ENCODE measurements around the gene FADS1.

Gene FADS1

GRCh38 chr11:61795459-61795858, 21.3 kb downstream of the FADS1 start:
- DNase-seq (ENCODE audit: low read depth): no peak

- DNase-seq (ENCODE audit: low read depth): no peak
These were observed 22.2 kb downstream of the FADS1 start for GRCh38 chr11:61794579-61794978.

GRCh38 chr11:61793829-61794204, 23.0 kb downstream of the FADS1 start:
- no peak for DNase-seq (ENCODE audit: low read depth)

GRCh38 chr11:61793083-61793828, 23.5 kb downstream of the FADS1 start:
- DNase-seq (ENCODE audit: low read depth): no peak

GRCh38 chr11:61792310-61793082, 24.3 kb downstream of the FADS1 start, which contains the start of the genes FEN1 and TMEM258:
Gene FEN1 (plus strand): TSS chr11:61792911. CDS start chr11:61795362, 2,451 bp downstream.
Gene TMEM258 (minus strand): TSS chr11:61792599. CDS start chr11:61792558, 41 bp downstream.
- DNase-seq (ENCODE audit: low read depth): peak; percentile 77

GRCh38 chr11:61791737-61792309, 25.0 kb downstream of the FADS1 start:
- DNase-seq (ENCODE audit: low read depth): no peak

GRCh38 chr11:61787928-61788491, 28.8 kb downstream of the FADS1 start:
- no peak for DNase-seq (ENCODE audit: low read depth)

GRCh38 chr11:61785837-61786402, 30.9 kb downstream of the FADS1 start:
- no peak for DNase-seq (ENCODE audit: low read depth)

- no peak for DNase-seq (ENCODE audit: low read depth)
These were observed 32.3 kb downstream of the FADS1 start for GRCh38 chr11:61784506-61784805.

- DNase-seq (ENCODE audit: low read depth): no peak
These were observed 32.9 kb downstream of the FADS1 start for GRCh38 chr11:61783717-61784505.

GRCh38 chr11:61782841-61783240, 34.0 kb downstream of the FADS1 start:
- no peak for DNase-seq (ENCODE audit: low read depth)

- DNase-seq (ENCODE audit: low read depth): no peak
These were observed 34.5 kb downstream of the FADS1 start for GRCh38 chr11:61782299-61782698.

- no peak for DNase-seq (ENCODE audit: low read depth)
These were observed 35.2 kb downstream of the FADS1 start for GRCh38 chr11:61781585-61781984.

- no peak for DNase-seq (ENCODE audit: low read depth)
These were observed 36.1 kb downstream of the FADS1 start for GRCh38 chr11:61780581-61781162.

- no peak for DNase-seq (ENCODE audit: low read depth)
These were observed 36.9 kb downstream of the FADS1 start for GRCh38 chr11:61779666-61780525.

- DNase-seq (ENCODE audit: low read depth): no peak
These were observed 37.7 kb downstream of the FADS1 start for GRCh38 chr11:61778920-61779650.

- DNase-seq (ENCODE audit: low read depth): no peak
These were observed 38.4 kb downstream of the FADS1 start for GRCh38 chr11:61778357-61778886.

- peak; percentile 25 for DNase-seq (ENCODE audit: low read depth)
These were observed 39.3 kb downstream of the FADS1 start for GRCh38 chr11:61777234-61778090.
